ENCODE measurements around the gene CDS2. TPM values are rescaled to one million over a fixed set of nuclear protein-coding genes. Genes with fewer than 3 reads are reported as not detected.

CDS2 gene
- total RNA-seq, 1 donor from 2014 or later = 41.4 TPM

- Histone ChIP-seq H3K27me3 (no peaks in the 10 kb centered on the region), H3K36me3 (peaks cover 57 to 80% of the 10 kb centered on the region in 2 donors), H3K4me1 (peaks cover 0 to 3% of the 10 kb centered on the region in 2 donors), H3K27ac (no peak overlapping the region), H3K9me3 (no peaks in the 10 kb centered on the region), H3K4me3 (no peak overlapping the region)
- TF ChIP-seq CTCF (IDR thresholded peaks at IDR 0.05) = no peak
- intact Hi-C loops (cut with DNase I) = loop anchor here (1.0 kb wide), 1 partner anchor 66 kb away; no protein-coding TSS in a partner anchor
- DNase-seq (ENCODE audit: low spot score in 2 of 2) = no peak
These were observed 66.0 kb downstream of the CDS2 start for GRCh38 chr20:5192570-5193431.

- H3K27me3 ChIP-seq = no peaks in the 10 kb centered on the region
- H3K4me3 ChIP-seq = no peak overlapping the region
- intact Hi-C loops (cut with DNase I) = no loop called here
- H3K9me3 ChIP-seq = no peaks in the 10 kb centered on the region
- no peak overlapping the region for H3K27ac ChIP-seq
- no peak for TF ChIP-seq CTCF (IDR thresholded peaks at IDR 0.05)
- H3K4me1 ChIP-seq = peaks cover 0 to 3% of the 10 kb centered on the region in 2 donors
- DNase-seq (ENCODE audit: low spot score in 2 of 2) = no peak
- peaks cover 45 to 71% of the 10 kb centered on the region in 2 donors for H3K36me3 ChIP-seq
These were observed 68.8 kb downstream of the CDS2 start for GRCh38 chr20:5195655-5196054.

- Histone ChIP-seq H3K27ac (no peak overlapping the region), H3K4me1 (peaks cover 0 to 3% of the 10 kb centered on the region in 2 donors), H3K9me3 (no peaks in the 10 kb centered on the region), H3K4me3 (no peak overlapping the region), H3K27me3 (no peaks in the 10 kb centered on the region), H3K36me3 (peaks cover 41 to 66% of the 10 kb centered on the region in 2 donors)
- DNase-seq (ENCODE audit: low spot score in 2 of 2) = no peak
- intact Hi-C loops (cut with DNase I) = no loop called here
- TF ChIP-seq CTCF (IDR thresholded peaks at IDR 0.05) = no peak
These were observed 69.3 kb downstream of the CDS2 start for GRCh38 chr20:5196149-5196548.

- no peaks in the 10 kb centered on the region for H3K9me3 ChIP-seq
- H3K4me3 ChIP-seq = no peak overlapping the region
- H3K27ac ChIP-seq = no peak overlapping the region
- no peaks in the 10 kb centered on the region for H3K4me1 ChIP-seq
- TF ChIP-seq CTCF (IDR thresholded peaks at IDR 0.05) = no peak
- no peak for DNase-seq (ENCODE audit: low spot score in 2 of 2)
- no peaks in the 10 kb centered on the region for H3K27me3 ChIP-seq
- intact Hi-C loops (cut with DNase I) = no loop called here
- H3K36me3 ChIP-seq = peaks cover 35 to 61% of the 10 kb centered on the region in 2 donors
These were observed 70.5 kb downstream of the CDS2 start for GRCh38 chr20:5197270-5197827.

DNA sequence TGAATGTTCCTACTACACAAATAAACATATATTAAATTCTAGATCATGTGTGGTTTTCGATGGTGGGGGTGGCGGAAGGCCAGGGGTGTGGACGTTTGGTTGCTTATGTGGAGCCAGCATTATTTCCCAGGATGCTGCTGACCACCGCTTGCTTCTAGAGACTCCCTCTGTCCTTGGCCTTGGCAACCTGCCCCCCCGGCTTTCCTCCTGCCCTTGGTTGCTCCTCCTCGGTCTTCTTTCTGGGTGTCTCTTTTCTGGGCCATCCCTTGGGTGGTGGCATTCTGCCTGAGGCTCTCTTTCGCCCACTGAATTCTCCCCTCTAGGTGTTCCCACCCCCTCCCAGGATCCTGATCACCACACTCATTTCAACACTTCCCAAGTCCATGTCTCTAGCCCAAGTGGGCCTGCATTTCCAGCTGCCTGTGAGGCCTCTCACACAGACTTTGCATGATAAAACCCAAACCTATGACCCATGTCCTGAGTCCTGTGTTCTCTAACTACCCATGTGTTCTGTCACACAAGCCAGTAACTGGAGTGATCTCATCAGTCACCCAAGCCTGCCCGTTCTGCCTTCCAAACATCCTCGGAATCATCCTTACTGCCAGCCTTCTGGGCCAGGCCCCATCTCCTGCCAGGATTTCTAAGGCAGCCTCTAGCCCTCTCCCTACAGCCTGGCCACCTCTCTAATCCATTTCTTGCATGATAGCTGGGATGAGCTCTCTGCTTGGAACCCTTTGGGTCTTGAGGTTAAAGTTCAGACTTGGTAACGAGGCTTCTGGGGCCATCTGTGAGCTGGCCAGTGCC, 71.2 kb downstream of the CDS2 start:
- no peak overlapping the region for H3K4me3 ChIP-seq
- H3K27ac ChIP-seq = peak overlapping the region in 1 of 2 donors; percentile 34
- no peaks in the 10 kb centered on the region for H3K4me1 ChIP-seq
- intact Hi-C loops (cut with DNase I) = no loop called here
- no peaks in the 10 kb centered on the region for H3K9me3 ChIP-seq
- no peak for TF ChIP-seq CTCF (IDR thresholded peaks at IDR 0.05)
- DNase-seq (ENCODE audit: low spot score in 2 of 2) = no peak
- peaks cover 30 to 55% of the 10 kb centered on the region in 2 donors for H3K36me3 ChIP-seq
- H3K27me3 ChIP-seq = no peaks in the 10 kb centered on the region

Measured in ascending aorta (tissue), 2 donors.